Muscle of arm (tissue), 12 donors: Measurements from ENCODE around the gene KCNJ14. TPM values are rescaled to one million over a fixed set of nuclear protein-coding genes. Genes with fewer than 3 reads are reported as not detected.
"Not testable (repeated sequence)": the region's sequence is repeated elsewhere in the genome, so short reads cannot be mapped to it uniquely, and the experiment has no call there.

ENCODE experiments used
- DNase-seq: peaks from one replicate; pipeline ENCODE4 v3.0.0-alpha.2; 2013
- polyA plus RNA-seq, 12 donors: library from polyadenylated mRNA; unstranded; fragments of 120-200 nt; gene quantifications; one replicate each; pipeline ENCODE4 v1.2.1, GENCODE V29; 2013; ENCODE audit not compliant: insufficient read length in 12 of 12

KCNJ14 gene
- polyA plus RNA-seq, 12 donors: 0.54 to 1.3 (median 0.83) TPM; not detected in 2

GRCh38 chr19:48487948-48488347 is 32.6 kb downstream of the KCNJ14 start:
- no peak for DNase-seq

- DNase-seq: not testable (repeated sequence)
Observed at GRCh38 chr19:48488478-48488877, 33.1 kb downstream of the KCNJ14 start.

DNA sequence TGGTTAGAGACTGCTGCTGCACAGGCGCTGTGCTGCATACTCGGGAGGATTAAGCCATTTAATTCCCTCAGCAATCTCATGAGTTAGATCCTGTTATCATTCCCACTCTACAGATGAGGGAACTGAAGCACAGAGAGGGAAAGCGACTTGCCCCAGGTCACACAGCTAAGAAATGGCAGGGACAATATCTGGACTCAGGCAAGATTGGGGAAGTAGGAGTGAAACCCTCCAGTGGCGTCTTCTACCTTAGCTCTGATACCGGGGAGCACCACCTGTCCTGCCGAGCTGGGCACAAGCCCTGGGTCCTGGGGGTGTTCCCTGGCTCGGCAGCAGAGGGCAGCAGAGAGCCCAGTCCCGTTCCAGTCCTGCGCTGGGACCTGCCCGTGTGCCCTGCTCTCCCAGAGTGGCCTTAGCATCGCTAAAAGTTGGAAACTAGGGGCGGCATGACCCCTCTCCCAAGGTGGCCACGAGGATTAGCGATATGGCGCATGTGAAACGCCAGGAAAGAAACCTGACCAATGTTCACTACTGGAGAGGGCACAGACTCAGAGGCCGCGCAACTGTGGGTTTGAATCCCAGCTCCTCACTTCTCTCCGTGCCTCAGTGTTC is 34.3 kb downstream of the KCNJ14 start:
- peak; percentile 60 for DNase-seq

DNA sequence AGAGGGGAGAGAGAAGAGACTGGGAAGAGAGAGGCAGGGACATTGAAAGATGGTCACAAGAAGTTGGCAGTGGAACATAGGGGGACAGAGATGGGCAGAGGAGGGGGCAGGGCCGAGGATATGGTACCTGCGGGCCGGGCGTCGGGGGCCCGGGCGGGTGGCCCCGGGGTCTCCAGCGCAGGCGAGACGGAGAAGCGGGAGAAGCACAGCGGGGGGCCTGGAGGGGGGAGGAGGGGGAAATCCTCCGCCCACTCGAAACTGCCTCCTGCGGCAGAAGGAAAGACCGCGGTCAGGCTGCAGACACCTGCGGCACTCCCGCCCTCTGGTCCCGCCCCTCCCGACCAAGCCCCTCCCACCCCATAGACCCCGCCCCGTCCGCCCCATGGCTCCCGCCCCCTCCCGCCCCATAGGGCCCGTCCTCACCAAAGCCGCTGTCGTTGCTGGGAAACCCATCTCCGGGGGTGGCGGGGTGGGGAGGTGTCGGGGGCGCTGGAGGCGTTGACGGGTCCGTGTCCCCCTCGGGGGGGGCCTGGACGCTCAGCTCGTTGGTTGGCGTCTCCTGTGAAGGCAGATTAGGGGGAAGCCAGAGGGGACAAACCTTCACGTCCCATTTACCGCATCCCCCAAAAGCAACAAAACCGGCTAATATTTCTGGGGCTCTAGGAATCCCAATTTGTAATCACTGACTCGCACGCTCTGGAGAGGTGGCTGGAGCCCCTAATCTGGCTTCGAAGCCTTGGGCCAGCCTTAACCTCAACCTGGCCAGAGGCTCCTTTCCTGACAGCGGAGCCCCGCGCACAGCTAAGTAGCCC is 35.8 kb downstream of the KCNJ14 start:
- no peak for DNase-seq

GRCh38 chr19:48491793-48492123 is 36.4 kb downstream of the KCNJ14 start:
- DNase-seq: no peak

DNA sequence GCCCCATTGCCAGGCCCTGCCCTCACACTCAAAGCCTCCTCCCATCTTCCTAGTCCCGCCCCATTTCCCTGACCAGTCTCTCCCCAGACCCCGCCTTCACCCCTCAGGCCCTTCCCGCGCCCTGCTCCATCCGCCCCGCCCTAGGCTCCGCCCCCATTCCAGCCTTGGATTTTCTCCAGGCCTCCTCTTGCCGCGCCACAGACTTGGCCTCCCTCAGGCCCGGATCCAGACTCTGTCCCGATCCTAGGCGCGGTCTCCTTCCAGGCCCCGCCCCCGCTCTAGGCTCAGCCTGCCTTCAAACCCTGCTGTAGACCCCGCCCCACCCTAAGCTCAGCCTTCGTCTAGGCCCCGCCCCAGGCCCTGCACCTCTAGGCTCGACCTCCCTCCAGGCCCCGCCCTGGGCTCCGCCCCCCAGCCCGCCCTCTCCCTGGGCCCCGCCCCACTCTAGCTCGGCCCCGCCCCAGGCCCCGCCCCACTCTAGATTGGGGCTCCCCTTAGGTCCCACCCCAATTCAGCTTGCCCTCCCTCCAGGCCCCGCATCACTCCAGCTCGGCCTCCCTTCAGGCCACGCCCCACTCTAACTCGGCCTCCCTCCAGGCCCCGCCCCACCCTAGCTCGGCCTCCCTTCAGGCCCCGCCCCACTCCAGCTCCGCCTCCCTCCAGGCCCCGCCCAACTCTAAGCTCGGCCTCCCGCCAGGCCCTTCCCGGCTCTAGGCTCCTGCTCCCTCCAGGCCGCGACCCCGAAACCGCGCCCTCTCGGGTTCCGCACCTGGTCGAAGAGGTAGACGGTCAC is 37.7 kb downstream of the KCNJ14 start:
- peak; percentile 87 for DNase-seq

DNA sequence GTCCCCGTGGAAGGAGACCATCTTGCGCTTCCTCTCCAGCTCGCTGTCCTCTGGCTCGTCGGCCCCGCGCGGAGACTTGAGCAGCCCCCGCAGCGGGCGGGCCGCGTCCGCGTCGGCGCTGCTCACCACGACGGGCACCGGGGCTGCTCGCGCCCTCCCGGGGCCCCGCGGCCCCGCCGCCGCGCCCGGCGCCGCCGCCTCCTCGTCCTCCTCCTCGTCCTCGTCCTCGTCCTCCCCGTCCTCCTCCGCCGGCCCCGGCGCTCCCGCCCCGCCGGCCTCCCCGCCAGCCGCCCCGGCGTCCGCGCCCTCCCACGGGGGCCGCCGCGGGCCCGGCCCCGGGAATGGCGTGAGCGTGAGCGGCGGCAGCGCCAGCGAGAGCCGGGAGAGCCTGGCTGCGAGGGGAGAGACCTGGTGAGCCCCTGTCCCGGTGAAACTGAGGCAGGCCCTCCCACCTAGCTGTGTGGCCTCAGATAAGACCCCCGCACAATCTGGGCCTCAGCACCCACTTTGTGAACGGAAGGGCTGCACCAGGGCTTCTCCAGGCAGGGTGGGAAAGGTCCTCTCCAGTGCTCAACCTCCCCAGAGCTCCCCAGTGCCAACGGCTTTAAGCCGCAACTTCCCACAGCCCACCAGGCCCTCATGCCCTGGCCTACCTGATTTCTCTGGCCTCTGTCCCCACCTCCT is 38.5 kb downstream of the KCNJ14 start:
- DNase-seq: no peak

DNA sequence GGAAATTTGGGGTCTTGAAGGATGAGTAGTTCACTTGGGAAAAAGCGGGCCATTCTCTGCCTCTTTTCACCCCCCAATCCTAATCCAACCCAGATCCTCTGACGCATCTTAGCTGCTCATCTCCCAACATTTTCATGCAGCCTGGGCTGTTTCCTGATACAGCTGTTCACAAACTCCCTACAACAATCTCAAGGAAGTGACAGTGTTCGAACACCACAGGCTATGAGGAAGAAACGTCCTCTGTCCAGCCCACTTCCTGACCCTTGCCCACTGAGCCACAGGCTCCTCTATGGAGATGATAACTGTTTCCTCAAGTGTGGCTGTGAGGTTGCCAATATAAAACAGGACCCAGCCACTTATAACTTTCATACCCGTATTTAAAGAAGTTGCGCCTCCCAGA is 40.0 kb downstream of the KCNJ14 start:
- DNase-seq: no peak

DNA sequence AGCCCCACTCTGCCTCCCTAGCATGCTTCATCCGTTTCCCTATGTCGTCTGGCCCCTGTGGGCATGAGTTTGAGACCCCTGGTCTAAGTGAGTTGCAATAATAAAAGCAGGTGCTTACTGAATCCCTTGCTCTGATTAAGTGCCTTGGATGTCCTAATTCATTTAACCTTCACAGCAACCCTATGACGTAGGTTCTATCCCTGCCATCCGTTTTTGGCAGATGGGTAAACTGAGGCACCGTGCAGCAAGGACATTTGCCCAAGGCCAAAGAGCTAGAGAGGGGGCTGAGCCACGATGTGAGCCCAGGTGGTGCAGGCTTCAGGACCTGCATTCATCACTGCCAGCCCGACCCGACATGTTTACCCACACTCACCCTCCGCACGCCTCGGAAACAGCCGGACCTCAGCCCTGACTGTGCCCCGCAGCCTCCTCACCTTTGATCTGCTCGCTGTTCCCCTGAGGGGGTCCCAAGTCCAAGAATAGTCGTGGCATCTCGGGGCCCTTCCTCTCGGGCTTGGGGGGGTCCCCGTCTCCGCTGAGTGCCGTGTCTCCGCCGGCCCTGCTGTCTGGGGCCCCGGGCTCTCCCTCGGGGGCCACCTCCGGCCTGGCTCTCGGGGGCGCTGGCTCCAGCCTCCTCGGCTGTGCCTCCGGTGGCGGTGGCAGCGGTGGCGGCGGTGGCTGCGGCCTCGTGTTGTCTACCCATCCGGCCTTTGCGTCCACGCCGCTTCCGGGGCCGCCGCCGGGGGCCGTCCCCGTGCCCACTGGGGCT is 41.8 kb downstream of the KCNJ14 start:
- DNase-seq: no peak

DNA sequence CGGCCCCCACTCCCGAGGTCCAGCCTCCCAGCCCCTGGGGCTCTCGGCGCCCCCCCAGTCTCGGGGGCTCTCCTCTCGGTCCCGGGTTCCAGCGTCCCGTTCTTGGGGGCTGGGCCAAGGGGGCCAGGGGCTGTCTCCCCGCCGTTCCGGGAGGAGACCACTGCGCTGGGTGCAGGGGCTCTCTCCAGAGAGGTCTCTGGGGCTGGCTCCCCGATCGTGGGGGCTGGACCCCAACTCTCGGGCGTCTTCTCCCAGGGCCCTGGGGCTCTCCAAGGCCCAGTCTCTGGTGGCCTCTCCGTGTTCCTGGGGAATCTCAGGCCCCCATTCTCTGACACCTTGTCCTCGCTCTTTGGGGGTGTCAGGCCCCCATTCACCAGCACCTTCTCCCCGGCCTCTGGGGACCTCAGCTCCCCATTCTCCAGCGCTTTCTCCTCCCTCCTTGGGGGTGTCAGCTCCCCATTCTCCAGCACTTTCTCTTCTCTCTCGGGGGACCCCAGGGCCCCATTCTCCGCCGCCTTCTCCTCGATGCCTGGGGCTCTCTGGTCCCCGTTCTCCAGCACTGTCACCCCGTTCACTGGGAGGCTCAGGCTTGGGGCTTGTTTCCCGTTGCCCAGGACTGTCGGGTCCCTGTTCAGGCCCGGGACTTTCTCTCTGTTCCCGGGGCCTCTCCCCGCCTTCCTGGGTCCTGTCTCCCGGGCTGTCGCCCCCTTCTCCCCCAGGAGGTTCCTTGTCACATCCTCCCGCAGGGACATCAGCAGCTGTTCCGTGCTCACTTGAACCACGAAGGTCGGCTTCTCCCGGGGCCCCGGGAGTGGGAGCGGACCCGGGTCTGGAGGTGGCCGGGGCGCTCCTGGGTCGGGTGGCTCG is 42.6 kb downstream of the KCNJ14 start:
- DNase-seq: no peak

- no peak for DNase-seq
Observed at GRCh38 chr19:48498595-48499311, 43.4 kb downstream of the KCNJ14 start.

- DNase-seq: no peak
Observed at GRCh38 chr19:48499316-48500090, 44.1 kb downstream of the KCNJ14 start.

GRCh38 chr19:48500830-48501493 is 45.6 kb downstream of the KCNJ14 start:
- no peak for DNase-seq

DNA sequence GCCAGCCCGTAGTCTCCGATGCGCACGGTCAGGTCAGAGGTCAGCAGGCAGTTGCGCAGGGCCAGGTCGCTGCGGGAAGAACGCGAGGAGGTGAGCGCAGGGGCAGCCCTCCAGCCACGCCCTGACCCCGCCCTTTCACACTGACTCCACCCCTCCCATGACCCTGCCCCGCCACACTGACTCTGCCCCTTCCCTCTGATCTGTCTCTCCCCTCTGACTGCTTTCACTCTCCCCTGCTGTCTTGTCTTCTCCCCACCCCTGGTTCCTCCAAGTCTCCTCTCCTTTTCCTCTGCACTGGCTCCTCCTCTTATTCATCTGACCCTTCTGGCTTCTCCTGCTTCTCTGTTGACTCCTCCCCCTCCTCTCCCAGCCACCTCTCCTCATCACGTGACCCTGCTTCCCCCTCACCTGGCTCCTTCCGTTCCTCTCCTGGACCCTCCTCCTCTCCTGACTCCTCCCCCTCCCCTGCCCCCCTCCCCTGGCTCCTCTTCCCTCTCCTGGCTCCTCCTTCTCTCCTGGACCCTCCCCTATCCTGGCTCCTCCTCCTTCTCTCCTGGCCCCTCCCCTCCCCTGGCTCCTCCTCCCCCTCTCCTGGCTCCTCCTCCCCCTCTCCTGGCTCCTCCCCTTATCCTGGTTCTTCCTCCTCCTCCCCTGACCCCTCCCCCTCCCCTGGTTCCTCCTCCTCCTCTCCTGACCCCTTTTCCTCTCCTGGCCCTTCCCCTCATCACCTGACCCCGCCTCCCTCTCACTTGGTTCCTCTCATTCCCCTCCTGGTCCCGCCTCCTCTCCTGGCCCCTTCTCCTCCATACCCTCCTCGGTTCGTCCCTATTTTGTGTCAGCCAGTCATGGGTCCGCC is 46.3 kb downstream of the KCNJ14 start:
- DNase-seq: no peak

DNA sequence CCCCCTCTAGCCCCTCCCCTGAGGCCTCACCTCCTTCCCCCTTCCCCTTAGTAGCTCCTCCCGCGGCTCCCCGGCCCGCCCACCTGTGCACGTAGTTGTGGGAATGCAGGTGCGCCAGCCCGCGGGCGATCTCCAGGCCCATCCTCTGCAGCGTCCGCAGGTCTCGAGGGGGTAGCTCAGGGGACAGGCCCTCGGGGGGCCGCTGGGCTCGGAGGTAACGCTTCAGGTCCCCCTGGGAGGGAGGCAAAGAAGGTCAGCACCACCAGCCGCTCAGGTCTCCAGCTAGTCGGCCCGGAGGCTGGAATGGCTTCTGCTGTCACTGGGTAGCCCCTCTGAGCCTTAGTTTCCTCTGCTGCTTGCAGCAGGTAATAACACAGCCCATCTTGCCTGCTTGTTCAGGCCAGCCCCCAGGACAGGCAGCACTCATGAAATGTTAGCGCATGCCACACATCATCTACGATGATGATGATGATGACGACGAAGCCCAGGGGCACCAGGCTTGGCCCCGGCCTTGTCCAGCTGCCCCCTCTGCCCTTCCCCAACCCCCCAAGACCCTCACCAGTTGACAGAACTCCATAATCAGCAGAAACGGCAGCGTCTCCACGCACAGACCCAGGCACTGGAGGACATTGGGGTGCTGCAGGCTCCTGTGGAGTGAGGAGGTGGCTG is 47.1 kb downstream of the KCNJ14 start:
- no peak for DNase-seq

DNA sequence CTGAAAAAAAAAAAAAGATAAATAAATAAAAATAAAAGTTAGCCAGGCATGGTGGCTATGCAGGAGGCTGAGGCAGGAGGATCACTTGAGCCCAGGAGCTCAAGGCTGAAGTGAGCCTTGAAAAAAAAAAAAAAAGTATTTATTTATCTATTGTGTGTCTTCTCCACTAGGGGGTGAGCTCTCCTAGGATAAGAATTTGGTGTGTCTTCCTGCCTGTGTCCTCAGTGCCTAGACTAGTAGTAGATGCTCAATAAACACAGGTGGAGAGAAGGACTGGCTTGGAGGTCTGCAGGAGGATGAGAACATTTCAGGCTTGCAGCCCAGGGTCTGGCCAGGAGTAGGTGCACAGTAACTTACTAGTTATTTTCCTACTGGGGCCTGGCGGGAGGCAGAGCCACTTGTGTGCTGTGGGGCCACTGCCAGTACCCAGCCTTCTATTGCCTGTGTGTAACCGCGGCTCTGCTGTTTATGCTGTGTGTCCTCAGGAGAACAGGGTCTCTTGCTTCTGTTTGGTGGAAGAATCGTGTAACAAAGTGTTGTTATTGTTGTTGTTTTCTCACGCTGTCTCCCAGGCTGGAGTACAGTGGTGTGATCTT is 50.9 kb downstream of the KCNJ14 start:
- DNase-seq: no peak
